Endothelial cell of hepatic sinusoid (primary cell): ENCODE results near the gene SPATA25.
"Not testable (repeated sequence)": the region's sequence is repeated elsewhere in the genome, so short reads cannot be mapped to it uniquely, and the experiment has no call there.

ENCODE experiments used
- in situ Hi-C: cut with HindIII; loops from 2 replicates; pipeline ENCODE4 v1.10.0; 2017; ENCODE audit warnings: low sequenced_read_pairs

SPATA25 gene

GRCh38 chr20:45887346-45887715, at the start of gene SPATA25:
Gene SPATA25 (minus strand): TSS chr20:45887622. CDS start chr20:45887590, 32 bp downstream.
- in situ Hi-C loops, result no loop called here

GRCh38 chr20:45935416-45936046, 48.1 kb upstream of the SPATA25 start:
- in situ Hi-C loops, result no loop called here

- in situ Hi-C loops, result no loop called here
These were observed 47.4 kb upstream of the SPATA25 start, which contains the start of gene PCIF1 for GRCh38 chr20:45934586-45935415. Gene PCIF1 (plus strand): TSS chr20:45934683. CDS start chr20:45939000, 4,317 bp downstream.

- in situ Hi-C loops, result no loop called here
These were observed 46.7 kb upstream of the SPATA25 start for GRCh38 chr20:45934046-45934585.

- in situ Hi-C loops, result no loop called here
These were observed 46.0 kb upstream of the SPATA25 start for GRCh38 chr20:45933266-45934045.

GRCh38 chr20:45931680-45932079, 44.3 kb upstream of the SPATA25 start:
- in situ Hi-C loops, result not testable (repeated sequence)

- in situ Hi-C loops, result no loop called here
These were observed 39.9 kb upstream of the SPATA25 start for GRCh38 chr20:45927071-45927878.

GRCh38 chr20:45926731-45927070, 39.3 kb upstream of the SPATA25 start:
- in situ Hi-C loops, result no loop called here

- in situ Hi-C loops, result no loop called here
These were observed 38.5 kb upstream of the SPATA25 start for GRCh38 chr20:45925821-45926506.

GRCh38 chr20:45924391-45925261, 37.2 kb upstream of the SPATA25 start:
- in situ Hi-C loops, result no loop called here

- in situ Hi-C loops, result no loop called here
These were observed 34.1 kb upstream of the SPATA25 start for GRCh38 chr20:45921337-45922189.

- in situ Hi-C loops, result no loop called here
These were observed 33.3 kb upstream of the SPATA25 start for GRCh38 chr20:45920462-45921336.

- in situ Hi-C loops, result no loop called here
These were observed 32.3 kb upstream of the SPATA25 start for GRCh38 chr20:45919542-45920399.

GRCh38 chr20:45918779-45919537, 31.5 kb upstream of the SPATA25 start:
- in situ Hi-C loops, result no loop called here

- in situ Hi-C loops, result no loop called here
These were observed 30.8 kb upstream of the SPATA25 start for GRCh38 chr20:45918182-45918737.
